Measurements from ENCODE around the gene VGLL2.

- TF ChIP-seq CTCF (conservative IDR thresholded peaks at IDR 0.05 in 1 of 2, IDR thresholded peaks at IDR 0.05 in 1 of 2; ENCODE audit: extremely low read depth in 1 of 2, insufficient read depth in 1 of 2, low read depth in 1 of 2, low read length in 2 of 2): no peak
- no peak for TF ChIP-seq EZH2 (IDR thresholded peaks at IDR 0.05; ENCODE audit: borderline replicate concordance, low read length)
Observed at GRCh38 chr6:117288083-117288715, 22.8 kb downstream of the VGLL2 start.

Measured in mammary epithelial cell (primary cell).